Midbrain (tissue), 1 donor: ENCODE results near the gene CARD19.
"Not testable (repeated sequence)": the region's sequence is repeated elsewhere in the genome, so short reads cannot be mapped to it uniquely, and the experiment has no call there.

Experiments used
- DNase-seq: peaks from one replicate; lab custom pipeline; 2025; lab: John Stamatoyannopoulos, UW

Gene CARD19

DNA sequence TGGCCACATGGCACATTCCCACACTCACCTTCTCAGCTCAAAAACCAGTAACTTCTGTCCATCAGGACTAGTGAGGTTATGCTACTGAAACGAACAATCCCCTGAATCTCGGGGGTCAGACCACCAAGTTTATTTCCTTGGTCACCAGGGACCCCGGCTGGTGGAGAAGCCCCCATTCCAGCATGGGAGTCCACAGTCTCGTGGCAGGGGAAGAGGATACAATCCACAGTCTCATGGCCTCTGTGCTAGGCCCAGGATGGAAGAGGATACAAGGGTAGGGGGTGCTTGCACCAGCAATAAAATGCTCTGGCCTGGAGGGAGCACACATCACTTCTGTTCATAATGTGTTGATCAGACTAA is 7.4 kb upstream of the CARD19 start:
- DNase-seq = no peak

DNA sequence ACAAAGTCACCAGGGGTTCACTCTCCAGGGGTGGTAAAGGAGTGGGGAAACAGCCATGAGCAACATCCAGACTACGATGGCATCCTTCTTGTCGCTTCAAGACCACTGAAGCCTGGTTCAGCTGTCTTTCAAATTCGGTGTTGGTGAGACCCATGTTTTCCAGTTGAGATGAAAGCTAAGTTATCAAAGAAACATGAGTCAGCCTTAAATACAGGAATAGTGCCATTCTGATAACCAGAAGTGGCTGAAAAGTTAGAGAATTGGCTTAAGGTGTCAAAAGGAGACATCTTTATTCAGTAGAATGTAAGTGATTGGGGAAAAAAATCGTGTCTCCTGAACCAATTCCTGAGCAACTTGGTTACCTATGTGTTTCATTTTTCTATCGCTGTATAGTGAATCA is 7.0 kb upstream of the CARD19 start:
- no peak for DNase-seq

DNA sequence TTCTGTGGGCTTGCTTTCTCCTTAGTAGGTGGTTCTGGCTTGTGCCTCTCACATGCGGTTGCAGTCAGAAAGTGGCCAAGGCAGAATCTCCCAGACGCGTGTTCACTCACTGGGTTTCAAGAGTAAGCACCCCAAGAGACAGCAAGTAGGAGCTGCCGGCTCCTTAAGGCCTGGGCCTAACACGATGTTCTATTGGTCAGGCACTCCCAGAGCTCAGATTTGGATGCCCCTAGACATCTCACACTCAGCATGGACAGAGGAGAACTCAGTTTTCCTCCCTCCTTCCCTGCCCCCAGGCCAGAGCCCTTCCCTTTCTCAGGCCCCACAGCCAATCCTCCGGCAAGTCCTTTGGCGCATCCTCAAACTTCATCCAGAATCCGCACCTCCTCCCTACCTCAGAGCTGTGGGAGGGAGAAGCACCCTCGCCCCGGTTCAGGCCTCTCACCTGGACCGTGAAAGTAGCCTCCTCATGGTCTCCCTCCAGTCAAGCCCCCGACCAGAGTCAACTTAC is 6.5 kb upstream of the CARD19 start:
- DNase-seq = no peak

DNA sequence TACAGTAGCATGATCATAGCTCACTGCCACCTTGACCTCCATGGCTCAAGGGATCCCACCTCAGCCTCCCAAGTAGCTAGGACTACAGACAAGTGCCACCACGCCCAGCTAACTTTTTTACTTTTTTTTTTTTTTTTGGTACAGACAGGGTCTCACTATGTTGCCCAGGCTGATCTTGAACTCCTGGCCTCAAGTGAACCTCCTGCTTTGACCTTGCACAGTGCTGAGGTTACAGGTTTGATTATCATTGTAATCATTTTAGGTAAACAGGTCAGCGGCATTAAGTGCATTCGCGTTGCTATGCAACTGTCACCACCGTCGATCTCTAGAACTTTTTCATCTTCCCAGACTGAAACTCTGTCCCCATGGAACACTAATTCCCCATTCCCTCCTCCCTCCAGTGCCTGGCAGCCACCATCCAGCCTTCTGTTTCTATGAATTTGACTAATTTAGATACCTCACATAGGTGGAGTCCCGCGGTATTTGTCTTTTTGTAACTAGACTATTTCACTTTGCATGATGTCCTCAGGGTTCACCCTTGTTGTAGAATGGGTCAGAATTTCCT is 5.8 kb upstream of the CARD19 start:
- DNase-seq = no peak

DNA sequence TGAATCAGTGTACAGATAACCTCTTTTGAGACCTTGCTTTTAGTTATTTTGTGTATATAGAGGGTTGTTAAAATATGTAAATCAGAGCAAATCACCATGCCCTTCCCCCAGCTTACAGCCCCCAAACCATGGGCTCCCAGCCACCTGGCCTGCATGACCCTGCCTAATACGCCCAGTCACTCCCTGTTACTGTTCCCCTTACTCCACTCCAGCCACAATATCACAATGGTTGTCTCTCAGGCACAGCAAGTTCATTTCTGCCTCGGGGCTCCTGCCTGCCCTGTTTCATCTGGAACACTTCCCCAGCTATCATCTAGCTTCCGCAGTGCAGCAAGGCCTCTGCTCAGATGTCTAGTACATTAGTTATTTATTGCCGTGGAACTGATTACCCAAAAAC is 5.0 kb upstream of the CARD19 start:
- DNase-seq = no peak

DNA sequence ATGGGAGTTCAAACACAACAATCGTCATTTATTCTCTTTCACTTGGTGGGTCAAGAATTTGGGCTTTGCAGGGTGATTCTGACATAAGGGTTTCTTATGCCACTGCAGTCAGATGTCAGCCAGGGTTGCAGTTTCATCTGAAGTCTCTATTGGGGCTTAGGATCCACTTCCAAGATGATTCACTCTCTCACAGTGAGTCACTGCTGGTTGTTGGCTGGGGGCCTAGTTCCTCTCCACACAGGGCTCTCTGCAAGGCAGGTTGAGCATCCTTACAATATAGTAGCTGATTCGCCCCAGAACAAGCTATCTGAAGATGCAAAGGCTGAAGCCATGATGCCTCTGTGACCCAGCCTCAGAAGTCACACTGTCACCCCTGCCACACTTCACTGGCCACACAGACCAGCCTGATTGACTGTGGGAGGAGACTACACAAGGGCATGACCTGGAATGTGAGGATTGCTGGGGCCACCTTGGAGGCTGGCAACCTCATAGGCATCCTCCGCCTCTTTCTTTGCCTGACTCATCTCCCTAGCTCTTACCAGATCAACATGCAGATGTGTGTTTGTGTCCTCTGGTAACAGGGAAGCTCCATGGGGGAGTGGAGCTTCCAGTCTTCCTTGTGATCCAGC is 4.5 kb upstream of the CARD19 start:
- no peak for DNase-seq

DNA sequence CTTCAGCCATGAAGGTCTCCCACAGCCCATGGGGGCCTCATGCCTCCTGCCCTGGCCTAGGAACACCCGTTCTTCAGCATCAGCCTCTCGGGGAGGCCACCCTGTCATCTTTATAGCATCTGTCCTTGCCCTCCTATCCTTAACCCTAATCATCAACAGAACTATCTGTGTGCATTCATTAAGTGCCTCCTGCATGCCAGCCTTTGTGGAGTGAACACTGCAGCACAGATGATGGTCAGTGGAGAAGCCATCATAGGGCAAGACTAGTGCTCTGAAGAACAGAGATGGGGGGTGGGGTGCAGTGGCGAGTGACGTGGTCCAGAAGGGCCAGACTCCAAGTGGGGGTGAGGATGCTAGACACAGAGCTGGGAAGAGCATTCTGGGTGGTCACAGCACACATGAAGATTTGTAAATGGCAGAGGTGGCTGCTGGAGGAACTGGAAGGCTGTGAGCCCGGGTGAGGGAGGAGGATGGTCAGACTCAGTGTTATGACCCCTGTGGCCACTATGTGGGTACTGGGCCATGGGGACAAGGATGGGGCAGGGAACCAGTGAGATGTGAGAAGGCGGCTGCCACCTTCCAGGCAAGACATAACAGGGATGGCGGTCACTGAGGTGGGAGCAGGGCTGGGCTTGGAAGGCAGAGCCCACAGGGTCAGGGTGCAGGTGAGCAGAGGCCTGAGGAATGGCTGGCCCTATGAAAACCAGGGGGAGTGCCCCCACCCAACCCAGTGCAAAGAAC is 3.6 kb upstream of the CARD19 start:
- DNase-seq = no peak

DNA sequence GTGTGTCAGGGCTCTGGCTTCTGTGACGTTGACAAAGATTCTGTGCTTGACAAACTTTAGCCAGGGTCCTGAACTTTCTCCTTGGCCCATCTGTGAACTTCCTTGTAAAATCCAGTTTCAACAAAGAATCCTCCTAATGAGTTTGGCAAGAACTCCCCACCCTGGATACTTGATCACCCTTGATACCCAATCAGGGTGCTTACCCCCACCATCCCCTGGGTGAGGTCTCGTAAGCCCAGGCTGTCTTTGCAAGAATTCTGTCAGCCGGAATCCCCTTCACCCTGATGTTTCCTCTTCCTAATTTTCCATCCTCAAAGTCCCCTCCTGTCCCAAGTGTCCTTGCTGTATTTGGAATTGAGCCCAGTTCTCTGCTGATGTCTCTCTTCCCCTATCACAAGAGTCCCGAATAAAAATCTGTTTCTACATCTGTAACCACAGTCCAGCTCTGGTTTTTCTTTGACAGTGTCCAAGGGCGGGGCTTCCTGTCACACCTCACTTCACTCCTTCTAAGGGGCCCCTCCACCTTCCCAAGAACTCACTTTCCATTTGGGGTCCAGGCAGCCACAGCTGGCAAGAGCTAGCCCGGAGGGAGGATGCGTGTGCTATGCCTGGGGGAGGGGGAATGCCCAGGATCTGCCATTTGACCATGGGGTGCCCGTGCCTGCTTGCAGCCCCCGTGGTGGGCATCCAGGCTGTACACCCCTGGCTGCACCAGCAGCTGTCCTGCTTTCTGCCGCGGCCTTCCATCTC is 2.7 kb upstream of the CARD19 start:
- DNase-seq = no peak

DNA sequence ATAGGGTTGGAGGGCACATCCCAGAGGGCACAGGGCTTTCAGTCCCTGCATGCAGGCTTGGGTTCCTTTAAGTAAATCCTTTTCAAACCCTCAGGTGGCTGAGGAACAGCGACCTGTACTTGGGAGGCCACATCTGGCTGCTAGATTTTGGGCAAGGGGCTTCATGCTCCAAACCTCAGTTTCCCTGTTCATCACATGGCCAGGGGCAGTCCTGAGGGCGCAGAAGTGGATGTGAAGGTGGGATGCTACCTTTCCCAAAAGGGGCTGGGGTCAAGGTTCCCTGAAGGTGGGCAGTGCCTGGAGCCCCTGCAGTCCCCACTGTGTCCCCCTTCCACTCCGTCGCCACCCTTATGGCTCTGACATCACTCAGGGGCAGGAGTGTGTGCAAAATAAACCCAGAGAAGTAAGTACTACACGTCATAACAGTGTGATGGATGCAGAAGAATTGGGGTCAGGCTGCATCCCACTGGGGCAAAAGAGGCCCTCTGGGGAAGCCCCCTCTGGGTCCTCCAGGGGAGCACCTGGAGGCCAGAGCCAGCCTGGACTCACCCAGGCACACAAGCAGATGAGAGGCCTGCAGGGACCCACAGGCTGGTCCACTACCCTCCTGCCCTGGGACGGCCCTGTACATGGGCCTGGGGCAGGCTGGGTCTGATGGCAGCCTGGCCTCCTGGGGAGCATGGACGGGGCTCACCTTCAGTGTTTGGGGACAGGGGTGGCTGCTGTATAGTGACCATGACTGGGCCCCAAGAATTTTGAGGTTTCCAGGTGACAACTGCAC is 1.9 kb upstream of the CARD19 start:
- DNase-seq = no peak

DNA sequence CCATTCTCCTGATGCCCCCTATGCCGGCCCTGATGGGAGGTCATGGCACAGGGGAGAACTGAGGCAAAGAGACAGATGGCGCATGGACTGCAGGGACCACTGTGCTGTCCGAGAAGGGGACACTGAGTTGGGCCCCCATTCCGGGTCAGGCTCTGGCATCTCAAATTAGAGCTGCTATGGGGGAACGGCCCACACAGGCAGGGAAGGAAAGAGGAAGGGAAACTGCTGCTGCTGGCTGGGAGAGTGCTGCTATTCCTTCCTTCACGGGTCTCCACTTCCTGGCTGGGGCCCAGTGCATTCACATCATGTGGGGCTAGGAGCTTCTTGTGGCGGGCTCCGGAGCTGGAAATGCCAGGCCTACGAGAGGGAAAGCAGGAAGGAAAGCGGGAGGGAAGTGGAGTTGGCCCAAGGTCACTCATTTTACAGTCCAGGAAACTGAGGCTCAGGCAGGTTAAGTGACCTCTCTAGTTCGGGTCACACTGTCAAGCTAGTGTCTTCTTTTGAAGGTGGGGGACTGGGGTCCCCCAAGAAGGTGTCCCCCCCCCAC is 1.3 kb upstream of the CARD19 start:
- DNase-seq = peak; percentile 31

DNA sequence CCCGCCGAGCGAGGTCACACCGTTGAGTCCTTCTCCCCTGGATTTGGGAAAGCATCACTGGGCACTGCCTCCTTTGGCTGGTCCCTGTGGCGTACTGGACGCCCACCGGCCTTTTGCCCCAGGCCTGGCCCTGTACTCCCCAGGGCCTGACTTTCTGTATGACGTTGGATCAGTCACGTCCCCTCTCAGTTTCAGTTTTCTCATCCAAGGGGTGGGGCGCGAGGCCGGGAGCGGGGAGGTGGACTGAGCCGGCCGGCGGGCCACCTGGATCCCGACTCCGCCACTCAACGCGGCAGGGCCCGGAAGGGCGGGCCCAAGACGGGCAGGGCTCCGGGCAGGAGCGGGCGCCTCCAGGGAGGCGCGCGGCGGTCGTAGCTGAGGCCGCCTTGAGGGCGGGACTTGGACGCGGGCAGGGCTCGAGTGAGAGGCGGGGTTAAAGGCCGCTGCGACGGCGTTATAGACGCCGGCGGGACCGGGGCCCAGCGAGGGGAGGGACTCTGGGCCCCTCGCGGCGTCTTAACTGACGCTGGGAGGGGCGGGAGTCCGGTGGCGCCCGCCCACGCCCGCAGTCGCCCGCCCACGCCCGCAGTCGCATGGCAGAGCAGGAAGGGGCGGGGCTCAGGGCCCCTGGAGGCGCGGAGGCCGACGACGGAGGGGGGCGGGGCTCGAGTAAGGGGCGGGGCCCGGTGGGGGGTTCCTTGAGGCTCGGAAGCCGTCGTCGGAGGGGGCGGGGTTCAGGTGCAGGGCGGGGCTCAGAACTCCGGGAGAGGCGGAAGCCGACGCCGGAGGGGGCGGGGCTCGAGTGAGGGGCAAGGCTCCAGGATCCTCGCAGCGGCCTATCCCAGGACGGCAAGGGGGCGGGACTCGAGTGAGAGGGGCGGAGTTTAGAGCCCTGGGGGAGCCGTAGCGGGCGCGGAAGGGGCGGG is 549 bp upstream of the CARD19 start:
- DNase-seq = peak; percentile 99

DNA sequence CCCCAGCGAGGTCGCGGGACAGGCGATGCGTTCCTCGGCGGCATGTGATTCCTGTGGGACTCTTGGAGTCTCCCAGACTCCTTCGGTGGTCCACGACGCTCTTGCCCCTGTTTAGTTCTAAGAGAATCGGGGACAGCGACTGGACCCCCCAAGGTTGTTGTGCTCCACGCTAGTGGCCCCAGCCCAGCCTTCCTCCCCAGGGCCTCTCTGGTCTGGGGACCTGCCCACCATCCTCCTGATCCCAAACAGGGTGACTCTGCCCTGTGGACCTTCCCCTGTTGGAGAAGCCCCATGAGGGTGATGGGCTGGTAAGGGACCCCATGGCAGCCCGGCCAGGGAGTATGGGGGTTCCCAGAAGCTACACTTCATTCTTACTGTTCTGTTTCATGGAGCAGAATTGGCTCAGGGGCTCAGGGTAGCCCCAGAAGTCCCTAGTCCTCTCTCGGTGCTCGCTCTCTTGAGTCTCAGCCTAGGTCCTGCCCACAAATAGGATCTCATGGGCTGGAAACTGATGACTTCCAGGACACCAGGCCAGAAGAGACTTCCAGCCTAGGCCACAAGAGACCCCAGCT is 880 bp downstream of the CARD19 start:
- no peak for DNase-seq

DNA sequence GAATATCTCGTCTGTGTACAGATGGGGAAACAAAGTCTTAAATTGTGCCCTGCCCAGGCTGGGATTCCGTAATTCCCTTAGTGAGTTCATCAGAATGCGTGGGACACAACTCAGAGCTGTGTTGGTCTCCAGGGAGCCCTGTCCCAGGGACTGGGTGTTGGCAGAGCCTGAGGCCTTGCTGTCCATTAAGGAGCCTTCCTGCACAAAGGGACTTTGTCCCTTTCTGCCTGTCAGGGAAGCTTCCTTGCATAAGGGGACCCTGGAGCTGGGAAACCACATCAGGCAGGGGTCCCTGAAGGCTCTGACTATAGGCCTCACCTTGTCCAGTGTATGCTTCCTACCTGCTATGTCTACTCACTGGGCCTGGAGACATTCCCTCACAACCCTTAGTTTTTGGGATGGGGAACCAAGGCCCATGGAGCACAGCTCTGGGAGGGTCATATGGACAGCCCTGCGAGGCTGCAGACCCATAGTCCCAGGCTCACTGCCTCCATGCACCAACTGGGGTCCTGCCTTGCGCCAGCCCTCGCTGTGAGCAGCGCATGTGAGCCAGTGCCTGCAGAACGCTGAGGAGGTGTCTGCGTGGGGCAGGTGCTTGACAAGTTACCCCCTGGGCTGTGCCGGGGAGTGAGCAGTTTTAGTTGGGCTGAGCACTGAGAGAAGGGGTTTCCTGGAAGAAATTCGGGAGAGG is 1.6 kb downstream of the CARD19 start:
- peak; percentile 43 for DNase-seq

DNA sequence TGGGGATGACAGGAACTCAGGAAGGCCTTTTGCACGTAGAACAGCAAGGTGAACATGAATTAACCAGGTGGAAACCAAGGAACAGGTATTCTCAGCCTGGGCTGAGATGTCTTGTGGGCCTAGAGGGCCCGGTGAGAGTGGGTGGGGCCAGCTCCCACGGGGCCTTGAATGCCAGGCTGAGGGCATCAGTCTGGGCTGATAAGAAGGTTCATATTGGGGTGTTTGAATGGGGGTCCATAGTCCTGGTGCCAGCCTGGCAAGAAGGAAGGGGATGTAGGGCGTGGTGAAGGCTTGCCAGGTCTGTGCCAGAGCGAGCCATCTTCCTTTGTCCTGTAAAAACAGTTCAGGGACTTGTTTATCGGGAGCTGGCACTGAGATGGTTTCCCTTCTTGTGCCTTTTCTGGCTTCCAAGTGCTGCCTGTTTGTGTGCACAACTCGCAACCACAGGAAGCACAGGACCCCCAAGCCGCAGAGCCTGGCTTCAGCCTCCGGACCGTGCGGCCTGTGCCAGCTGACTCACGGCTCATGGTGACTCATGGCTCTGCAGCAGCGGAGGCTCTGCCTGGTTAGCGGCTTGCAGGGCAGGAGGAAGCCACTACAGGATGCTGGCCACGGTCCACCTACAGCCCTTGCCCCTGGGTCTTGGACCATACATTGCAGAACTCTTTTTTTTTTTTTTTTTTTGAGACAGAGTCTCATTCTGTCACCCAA is 2.4 kb downstream of the CARD19 start:
- DNase-seq = peak; percentile 67

DNA sequence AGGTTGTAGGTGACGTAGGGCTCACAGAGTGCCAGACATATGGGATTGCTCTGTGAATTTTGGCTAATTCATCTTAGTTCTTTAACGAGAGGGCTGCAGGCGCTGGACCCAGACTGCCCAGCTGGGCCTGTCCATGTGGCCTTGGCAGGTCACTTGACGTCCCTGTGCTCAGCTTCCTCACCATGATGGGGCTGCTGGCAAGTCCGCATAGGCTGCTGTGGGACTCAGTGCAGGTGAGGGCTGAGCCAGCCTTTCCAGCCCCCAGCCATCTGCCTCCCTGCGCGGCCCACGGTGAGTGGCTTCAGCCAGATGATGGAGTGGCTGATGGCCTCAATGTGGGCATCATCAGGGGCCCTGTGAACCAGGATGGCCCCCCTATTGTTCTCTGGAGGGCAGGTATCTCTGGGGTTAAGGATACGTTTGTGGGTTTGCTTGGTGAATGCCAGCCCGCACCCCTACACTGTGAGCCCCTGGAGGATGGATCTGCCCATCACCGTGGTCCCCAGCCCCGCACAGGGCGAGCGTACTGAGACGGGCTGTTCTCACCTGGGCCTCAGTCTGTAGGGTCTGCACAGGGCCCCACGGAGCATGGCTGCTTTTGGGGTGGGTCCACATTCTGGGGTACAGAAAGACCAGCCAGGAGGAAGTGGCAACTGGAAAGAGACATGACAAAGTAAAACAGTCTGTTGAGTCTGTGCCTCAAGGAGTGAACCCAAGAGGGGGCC is 3.7 kb downstream of the CARD19 start:
- no peak for DNase-seq

DNA sequence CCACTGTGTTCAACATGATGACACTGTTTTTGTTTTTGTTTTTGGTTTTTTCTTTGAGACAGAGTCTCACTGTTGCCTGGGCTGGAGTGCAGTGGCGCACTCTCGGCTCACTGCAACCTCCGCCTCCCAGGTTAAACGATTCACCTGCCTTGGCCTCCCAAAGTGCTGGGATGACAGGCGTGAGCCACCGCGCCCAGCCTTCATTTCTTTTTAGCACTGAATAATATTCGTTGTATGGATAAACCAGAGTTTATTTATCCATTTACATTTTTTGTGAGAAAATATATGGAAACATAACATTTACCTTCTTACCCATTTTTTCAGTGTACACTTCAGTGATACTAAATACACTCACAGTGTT is 4.2 kb downstream of the CARD19 start:
- DNase-seq = no peak

DNA sequence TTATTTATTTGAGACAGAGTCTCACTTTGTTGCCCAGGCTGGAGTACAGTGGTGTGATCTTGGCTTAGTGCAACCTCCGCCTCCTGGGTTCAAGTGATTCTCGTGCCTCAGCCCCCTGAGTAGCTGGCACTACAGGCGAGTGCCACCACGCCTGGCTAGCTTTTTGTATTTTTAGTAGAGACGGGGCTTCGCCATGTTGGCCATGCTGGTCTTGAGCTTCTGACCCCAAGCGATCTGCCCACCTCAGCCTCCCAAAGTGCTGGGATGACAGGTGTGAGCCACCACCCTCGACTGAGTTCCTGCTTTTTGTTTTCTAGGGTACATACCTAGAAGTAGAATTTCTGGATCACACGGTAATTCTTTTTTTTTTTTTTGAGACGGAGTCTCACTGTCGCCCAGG is 5.1 kb downstream of the CARD19 start:
- DNase-seq = not testable (repeated sequence)

DNA sequence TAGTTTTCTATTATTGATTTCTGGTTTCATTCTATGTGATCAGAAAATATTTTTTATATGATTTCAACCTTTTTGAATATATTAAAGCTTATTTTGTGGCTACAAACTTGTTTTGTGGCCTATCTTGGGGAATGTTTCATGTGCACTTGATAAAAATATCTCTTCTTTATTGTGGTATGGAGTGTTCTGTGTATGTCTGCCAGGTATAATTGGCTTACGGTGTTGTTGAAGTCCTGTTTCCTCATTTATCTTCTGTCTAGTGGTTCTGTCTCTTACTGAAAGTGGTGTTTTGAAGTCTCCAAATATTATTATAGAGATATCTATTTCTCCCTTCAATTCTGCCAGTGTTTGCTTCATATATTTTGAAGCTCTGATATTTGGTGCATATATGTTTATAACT is 9.6 kb downstream of the CARD19 start:
- no peak for DNase-seq
